ENCODE results near the gene RNF146. TPM values are rescaled to one million over a fixed set of nuclear protein-coding genes. Genes with fewer than 3 reads are reported as not detected.

Gene RNF146
- total RNA-seq, 2 experiments from 2014 or later, result 12.5 to 14.1 TPM

DNA sequence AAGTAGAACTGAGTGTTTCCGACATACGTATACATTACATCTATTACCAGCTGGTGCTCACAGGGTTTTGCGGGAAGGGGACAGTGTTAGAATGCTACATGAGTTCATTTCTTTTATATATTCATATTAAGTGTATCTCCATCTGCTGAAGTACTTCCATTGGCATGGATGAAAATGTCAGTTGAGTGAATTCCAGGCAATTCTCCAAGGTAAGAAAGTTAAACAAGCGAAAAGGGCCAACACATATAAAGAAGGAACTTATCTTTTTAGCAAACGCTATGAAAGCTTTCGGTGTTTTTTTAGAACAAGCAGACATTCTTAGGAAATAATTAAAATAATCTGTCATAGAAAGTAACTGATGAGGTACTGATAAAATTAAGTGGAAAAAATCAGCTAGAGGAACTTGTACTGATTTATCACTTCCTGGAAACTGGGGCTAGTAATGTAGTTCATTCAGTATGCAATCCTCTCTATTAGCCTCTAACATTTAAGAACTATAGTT, 34.6 kb downstream of the RNF146 start:
- TF ChIP-seq, protein P1, sequence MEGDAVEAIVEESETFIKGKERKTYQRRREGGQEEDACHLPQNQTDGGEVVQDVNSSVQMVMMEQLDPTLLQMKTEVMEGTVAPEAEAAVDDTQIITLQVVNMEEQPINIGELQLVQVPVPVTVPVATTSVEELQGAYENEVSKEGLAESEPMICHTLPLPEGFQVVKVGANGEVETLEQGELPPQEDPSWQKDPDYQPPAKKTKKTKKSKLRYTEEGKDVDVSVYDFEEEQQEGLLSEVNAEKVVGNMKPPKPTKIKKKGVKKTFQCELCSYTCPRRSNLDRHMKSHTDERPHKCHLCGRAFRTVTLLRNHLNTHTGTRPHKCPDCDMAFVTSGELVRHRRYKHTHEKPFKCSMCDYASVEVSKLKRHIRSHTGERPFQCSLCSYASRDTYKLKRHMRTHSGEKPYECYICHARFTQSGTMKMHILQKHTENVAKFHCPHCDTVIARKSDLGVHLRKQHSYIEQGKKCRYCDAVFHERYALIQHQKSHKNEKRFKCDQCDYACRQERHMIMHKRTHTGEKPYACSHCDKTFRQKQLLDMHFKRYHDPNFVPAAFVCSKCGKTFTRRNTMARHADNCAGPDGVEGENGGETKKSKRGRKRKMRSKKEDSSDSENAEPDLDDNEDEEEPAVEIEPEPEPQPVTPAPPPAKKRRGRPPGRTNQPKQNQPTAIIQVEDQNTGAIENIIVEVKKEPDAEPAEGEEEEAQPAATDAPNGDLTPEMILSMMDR (IDR thresholded peaks at IDR 0.05), result no peak
- H3K27ac ChIP-seq (ENCODE audit: low read depth in 1 of 2, low read length in 2 of 2), result no peak overlapping the region
- no peak for ATAC-seq (ENCODE audit: poor library complexity)
- peaks cover 25% of the 10 kb centered on the region for H3K36me3 ChIP-seq (ENCODE audit: insufficient read depth, low read length)
- CTCF ChIA-PET, result interaction anchor here (1.3 to 3.9 kb wide), 3 partner anchors 35 to 238 kb away, joined by 4 to 17 read pairs (median 5); partner anchors contain the start of gene RNF146
- Mint-ChIP-seq H3K4me1 (ENCODE audit: low read depth) (peaks cover 40% of the 10 kb centered on the region), H3K27me3 (no peaks in the 10 kb centered on the region), H3K27ac (no peak overlapping the region), H3K4me3 (no peak overlapping the region), H3K36me3 (ENCODE audit: low read depth) (peaks cover 29% of the 10 kb centered on the region), H3K9me3 (no peaks in the 10 kb centered on the region)
- H3K27me3 ChIP-seq (ENCODE audit: control insufficient read depth in 1 of 2, insufficient read depth in 2 of 2, low read length in 2 of 2), result no peaks in the 10 kb centered on the region
- H3K9me3 ChIP-seq (ENCODE audit: control insufficient read depth in 1 of 2, insufficient read depth in 1 of 2, low read length in 2 of 2), result no peaks in the 10 kb centered on the region
- DNase-seq, result no peak
- no peak overlapping the region for H3K4me3 ChIP-seq (ENCODE audit: low read length)
- POLR2A ChIA-PET, result no interaction called here
- peaks cover 4% of the 10 kb centered on the region for H3K4me1 ChIP-seq (ENCODE audit: insufficient read depth, low read length)
- intact Hi-C loops (cut with DNase I, micrococcal nuclease), result loop anchor here (2.0 to 5.0 kb wide), 3 partner anchors 41 to 236 kb away; partner anchors contain the start of gene ECHDC1 (in 1 of the 2)

DNA sequence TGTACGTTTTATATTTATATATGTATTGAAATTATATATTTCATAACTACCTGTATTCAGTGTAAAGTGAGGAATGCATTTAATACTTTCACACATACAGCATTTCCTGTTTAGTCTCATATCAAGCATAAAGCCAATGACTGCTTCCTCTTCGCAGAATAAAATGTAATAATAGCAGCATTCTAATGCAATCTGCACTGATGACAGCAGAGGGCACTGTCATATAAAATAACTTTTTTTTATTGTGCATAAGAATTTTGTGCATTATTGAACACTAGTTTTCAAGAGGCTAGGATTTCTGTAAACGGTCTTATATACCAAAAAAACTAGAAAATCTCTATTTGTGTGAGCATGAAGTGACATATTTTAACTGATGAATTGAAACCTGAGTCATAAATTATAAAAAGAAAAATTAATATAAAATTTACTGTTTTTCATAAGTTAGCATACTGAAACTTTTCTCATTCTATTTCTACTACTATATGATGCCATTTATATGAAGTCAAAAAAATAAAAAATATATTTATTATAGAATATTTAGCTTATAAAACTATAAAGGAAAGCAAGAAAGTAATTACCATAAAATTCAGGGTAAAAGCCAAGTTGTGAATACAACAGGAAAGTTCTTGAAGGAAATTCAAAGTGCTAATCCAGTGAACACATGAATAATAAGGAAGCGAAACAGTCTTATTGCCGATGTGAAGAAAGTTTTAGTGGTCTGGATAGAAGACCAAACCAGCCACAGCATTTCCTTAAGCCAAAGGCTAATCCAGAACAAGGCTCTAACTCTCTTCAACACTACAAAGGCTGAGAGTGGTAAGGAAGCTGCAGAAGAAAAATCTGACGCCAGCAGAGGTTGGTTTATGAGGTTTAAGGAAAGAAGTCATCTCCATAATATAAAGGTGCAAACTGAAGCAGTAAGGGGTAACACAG, 36.3 kb downstream of the RNF146 start:
- Histone ChIP-seq H3K27me3 (ENCODE audit: control insufficient read depth in 1 of 2, insufficient read depth in 2 of 2, low read length in 2 of 2) (no peaks in the 10 kb centered on the region), H3K27ac (ENCODE audit: low read depth in 1 of 2, low read length in 2 of 2) (no peak overlapping the region), H3K4me3 (ENCODE audit: low read length) (no peak overlapping the region), H3K9me3 (ENCODE audit: control insufficient read depth in 1 of 2, insufficient read depth in 1 of 2, low read length in 2 of 2) (no peaks in the 10 kb centered on the region), H3K4me1 (ENCODE audit: insufficient read depth, low read length) (peaks cover 4% of the 10 kb centered on the region), H3K36me3 (ENCODE audit: insufficient read depth, low read length) (peaks cover 25% of the 10 kb centered on the region)
- POLR2A ChIA-PET, result interaction anchor here (1.0 kb wide), 1 partner anchor 37 kb away, joined by 3 read pairs; the partner anchor contains the start of gene RNF146
- H3K4me3 Mint-ChIP-seq, result no peak overlapping the region
- TF ChIP-seq, protein P1 (IDR thresholded peaks at IDR 0.05), result peak; percentile 84
- peaks cover 53% of the 10 kb centered on the region for H3K4me1 Mint-ChIP-seq (ENCODE audit: low read depth)
- peak; percentile 97 for ATAC-seq (ENCODE audit: poor library complexity)
- DNase-seq, result peak in 12 of 14 experiments; percentile 2 to 76 (median 38)
- H3K36me3 Mint-ChIP-seq (ENCODE audit: low read depth), result peaks cover 36% of the 10 kb centered on the region
- intact Hi-C loops (cut with DNase I, micrococcal nuclease), result loop anchor here (1.0 to 5.0 kb wide), 5 partner anchors 39 to 1428 kb away; partner anchors contain the start of gene ECHDC1 (in 1 of the 2)
- H3K27ac Mint-ChIP-seq, result peak overlapping the region; percentile 13
- H3K9me3 Mint-ChIP-seq, result no peaks in the 10 kb centered on the region
- CTCF ChIA-PET, result interaction anchor here (0.5 to 3.9 kb wide), 9 partner anchors 10 to 1485 kb away, joined by 3 to 17 read pairs (median 6); partner anchors contain the start of gene RNF146
- H3K27me3 Mint-ChIP-seq, result no peaks in the 10 kb centered on the region

DNA sequence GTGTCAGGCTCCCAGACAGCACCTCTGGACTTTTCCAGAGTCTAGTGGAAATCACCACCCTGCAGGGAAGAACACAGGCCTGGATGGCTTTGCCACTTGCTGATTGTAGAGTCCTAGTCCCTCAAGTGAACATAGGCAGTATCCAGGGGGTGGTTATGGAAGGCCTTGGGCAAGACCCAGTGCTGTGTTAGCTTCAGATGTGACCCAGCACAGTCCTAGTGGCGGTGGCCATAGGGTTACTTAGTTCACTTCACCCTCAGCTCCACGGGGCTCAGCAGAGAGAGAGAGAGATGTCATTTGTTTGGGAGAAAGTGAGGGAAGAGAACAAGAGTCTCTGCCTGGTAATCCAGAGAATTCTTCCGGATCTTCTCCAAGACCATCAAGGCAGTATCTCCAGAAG, 37.3 kb downstream of the RNF146 start:
- H3K27ac Mint-ChIP-seq, result peak overlapping the region; percentile 13
- H3K4me1 Mint-ChIP-seq (ENCODE audit: low read depth), result peaks cover 57% of the 10 kb centered on the region
- TF ChIP-seq, protein P1 (IDR thresholded peaks at IDR 0.05), result no peak
- peaks cover 45% of the 10 kb centered on the region for H3K36me3 Mint-ChIP-seq (ENCODE audit: low read depth)
- Histone ChIP-seq H3K27ac (ENCODE audit: low read depth in 1 of 2, low read length in 2 of 2) (no peak overlapping the region), H3K4me3 (ENCODE audit: low read length) (no peak overlapping the region), H3K9me3 (ENCODE audit: control insufficient read depth in 1 of 2, insufficient read depth in 1 of 2, low read length in 2 of 2) (no peaks in the 10 kb centered on the region), H3K27me3 (ENCODE audit: control insufficient read depth in 1 of 2, insufficient read depth in 2 of 2, low read length in 2 of 2) (no peaks in the 10 kb centered on the region), H3K36me3 (ENCODE audit: insufficient read depth, low read length) (peaks cover 20% of the 10 kb centered on the region), H3K4me1 (ENCODE audit: insufficient read depth, low read length) (peaks cover 4% of the 10 kb centered on the region)
- ATAC-seq (ENCODE audit: poor library complexity) (no peak), DNase-seq (no peak)
- CTCF ChIA-PET, result interaction anchor here (0.8 to 3.9 kb wide), 6 partner anchors 13 to 236 kb away, joined by 3 to 17 read pairs (median 7); partner anchors contain the start of gene RNF146
- POLR2A ChIA-PET, result no interaction called here
- intact Hi-C loops (cut with DNase I, micrococcal nuclease), result loop anchor here (2.0 to 5.0 kb wide), 4 partner anchors 38 to 1427 kb away; partner anchors contain the start of gene ECHDC1 (in 1 of the 2)
- no peak overlapping the region for H3K4me3 Mint-ChIP-seq
- H3K9me3 Mint-ChIP-seq, result no peaks in the 10 kb centered on the region
- H3K27me3 Mint-ChIP-seq, result no peaks in the 10 kb centered on the region
